Femur (tissue), 1 donor: ENCODE data around the gene RGS8.
A peak's percentile ranks its signal among the peaks of the same experiment; 100 is the strongest.

Experiments used
- DNase-seq: peaks from one replicate; pipeline ENCODE4 v3.0.0-alpha.2; 2017

RGS8 gene

GRCh38 chr1:182684116-182684828 lies at the start of gene RGS8:
Gene RGS8 (minus strand): TSS chr1:182684587. CDS start chr1:182669649, 14,938 bp downstream.
- DNase-seq = no peak

GRCh38 chr1:182731852-182732575 lies 47.6 kb upstream of the RGS8 start:
- DNase-seq = no peak

GRCh38 chr1:182726912-182727311 lies 42.5 kb upstream of the RGS8 start:
- no peak for DNase-seq

GRCh38 chr1:182725259-182726255 lies 41.2 kb upstream of the RGS8 start:
- no peak for DNase-seq

- no peak for DNase-seq
Measured at GRCh38 chr1:182724215-182724614, 39.8 kb upstream of the RGS8 start.

- peak; percentile 85 for DNase-seq
Measured at GRCh38 chr1:182723200-182723599, 38.8 kb upstream of the RGS8 start.

- DNase-seq = no peak
Measured at GRCh38 chr1:182721525-182721924, 37.1 kb upstream of the RGS8 start.

- DNase-seq = no peak
Measured at GRCh38 chr1:182720463-182720862, 36.1 kb upstream of the RGS8 start.

- DNase-seq = no peak
Measured at GRCh38 chr1:182719553-182719952, 35.2 kb upstream of the RGS8 start.

GRCh38 chr1:182718311-182718710 lies 33.9 kb upstream of the RGS8 start:
- no peak for DNase-seq

GRCh38 chr1:182716740-182717720 lies 32.6 kb upstream of the RGS8 start:
- no peak for DNase-seq

GRCh38 chr1:182715531-182715930 lies 31.1 kb upstream of the RGS8 start:
- no peak for DNase-seq

GRCh38 chr1:182714546-182714945 lies 30.2 kb upstream of the RGS8 start:
- DNase-seq = no peak

GRCh38 chr1:182713939-182714338 lies 29.6 kb upstream of the RGS8 start:
- DNase-seq = no peak

GRCh38 chr1:182713492-182713891 lies 29.1 kb upstream of the RGS8 start:
- no peak for DNase-seq

- no peak for DNase-seq
Measured at GRCh38 chr1:182709855-182710254, 25.5 kb upstream of the RGS8 start.

GRCh38 chr1:182709225-182709764 lies 24.9 kb upstream of the RGS8 start:
- DNase-seq = no peak

- peak; percentile 55 for DNase-seq
Measured at GRCh38 chr1:182707122-182707521, 22.7 kb upstream of the RGS8 start.

GRCh38 chr1:182704677-182705076 lies 20.3 kb upstream of the RGS8 start:
- no peak for DNase-seq

- no peak for DNase-seq
Measured at GRCh38 chr1:182703539-182703938, 19.2 kb upstream of the RGS8 start.

- DNase-seq = no peak
Measured at GRCh38 chr1:182702826-182703524, 18.6 kb upstream of the RGS8 start.
